Kidney (tissue), 14 donors: Measurements from ENCODE around the gene ANKRD17. TPM values are rescaled to one million over a fixed set of nuclear protein-coding genes. Genes with fewer than 3 reads are reported as not detected.

Experiments used
- DNase-seq, 5 donors: peaks; one replicate each; pipeline ENCODE4 v3.0.0-alpha.2; 2013 to 2020
- FAIRE-seq: peaks from 2 replicates; lab custom pipeline; 2012; peaks lifted over from hg19 to GRCh38; lab: Jason Lieb, UNC
- H3K27ac ChIP-seq, 2 donors: one replicate each; pipeline ENCODE4 v1.7.0; 2013; ENCODE audit warnings: low read depth in 2 of 2, low read length in 2 of 2, inconsistent platforms in 1 of 2
- H3K27me3 ChIP-seq: one replicate; pipeline ENCODE4 v1.7.1; 2013; ENCODE audit warnings: low read length, inconsistent platforms; ENCODE audit not compliant: control insufficient read depth, insufficient read depth
- H3K36me3 ChIP-seq, 3 donors: one replicate each; pipeline versions ENCODE4 v1.7.0 to v1.7.1; 2013; ENCODE audit warnings: low read length in 3 of 3, control low read depth in 1 of 3, inconsistent platforms in 1 of 3; ENCODE audit not compliant: insufficient read depth in 3 of 3, control insufficient read depth in 2 of 3
- H3K4me1 ChIP-seq, 3 donors: one replicate each; pipeline versions ENCODE4 v1.7.0 to v1.7.1; 2013; ENCODE audit warnings: low read length in 3 of 3, inconsistent platforms in 1 of 3, low read depth in 1 of 3; ENCODE audit not compliant: control insufficient read depth in 2 of 3, insufficient read depth in 2 of 3
- H3K4me3 ChIP-seq, 3 donors: one replicate each; pipeline versions ENCODE4 v1.7.0 to v1.8.1; 2013; ENCODE audit warnings: low read length in 3 of 3, control low read depth in 1 of 3, inconsistent platforms in 1 of 3
- H3K9ac ChIP-seq, 3 donors: one replicate each; pipeline versions ENCODE4 v1.7.0 to v1.7.1; 2013; ENCODE audit warnings: low read length in 3 of 3, control low read depth in 1 of 3, inconsistent platforms in 1 of 3
- H3K9me3 ChIP-seq, 3 donors: one replicate each; pipeline versions ENCODE4 v1.7.0 to v1.7.1; 2013; ENCODE audit warnings: low read length in 3 of 3, control low read depth in 1 of 3, inconsistent platforms in 1 of 3; ENCODE audit not compliant: control insufficient read depth in 2 of 3, insufficient read depth in 1 of 3
- intact Hi-C: fragments of 100-400 bp; cut with DNase I; formaldehyde crosslinking; loops from one replicate; pipeline ENCODE4 v1.11.1; 2022
- polyA plus RNA-seq: library from polyadenylated mRNA; stranded (reverse); fragments of 350-450 nt; fragmentation: Illumina TruSeq; extraction: RNeasy Lipid Tissue Mini Kit (QIAGEN cat#74804); gene quantifications from one replicate; pipeline ENCODE4 v1.2.3, GENCODE V29; 2014; ENCODE audit warnings: low read depth, low replicate concordance; ENCODE audit not compliant: insufficient read depth
- total RNA-seq: library from RNA; stranded (reverse); fragmentation: NEBNext Ultra II Directional; extraction: Animal tissue kit (Norgen Biotek cat#: 25700); gene quantifications from one replicate; pipeline ENCODE4 v1.2.1, GENCODE V29; 2021
- TF ChIP-seq, protein P1 (sequence below): IDR thresholded peaks from 3 replicates; pipeline ENCODE4 v1.5.1; 2012; ENCODE audit warnings: mild to moderate bottlenecking, moderate library complexity, borderline replicate concordance; ENCODE audit not compliant: insufficient read depth; ENCODE audit errors: extremely low read depth
- donor health status: control.
- donor health status: control.
- donor health status: control.
- donor health status: control.
- donor health status: control.
- donor health status: DM: yes; HTN: yes; CAD: no.
- donor health status: Normal renal cell carcinoma (clear cell type).

Gene ANKRD17
- total and polyA plus RNA-seq, 2 donors from 2014 or later: 13.3 to 67.7 TPM

DNA sequence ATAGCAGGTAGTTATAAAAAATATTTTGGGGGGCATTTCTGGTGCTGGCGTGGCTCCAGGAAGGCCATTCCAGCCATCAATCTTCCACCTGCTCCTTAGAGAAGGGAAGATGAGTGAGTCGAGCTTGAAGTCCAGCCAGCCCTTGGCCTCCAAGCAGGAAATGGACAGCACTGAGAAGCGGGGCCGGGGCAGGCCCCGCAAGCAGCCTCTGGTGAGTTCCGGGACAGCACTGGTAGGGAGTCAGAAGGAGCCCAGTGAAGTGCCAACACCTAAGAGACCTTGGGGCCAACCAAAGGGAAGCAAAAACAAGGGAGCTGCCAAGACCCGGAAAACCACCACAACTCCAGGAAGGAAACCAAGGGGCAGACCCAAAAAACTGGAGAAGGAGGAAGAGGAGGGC lies 159.9 kb downstream of the ANKRD17 start:
- Histone ChIP-seq H3K36me3 (peaks cover 12 to 21% (median 19%) of the 10 kb centered on the region in 3 donors), H3K4me3 (no peak overlapping the region), H3K27me3 (no peaks in the 10 kb centered on the region), H3K4me1 (no peaks in the 10 kb centered on the region), H3K27ac (no peak overlapping the region), H3K9me3 (no peaks in the 10 kb centered on the region), H3K9ac (no peak overlapping the region)
- DNase-seq (no peak), FAIRE-seq (no peak)
- TF ChIP-seq, protein P1, sequence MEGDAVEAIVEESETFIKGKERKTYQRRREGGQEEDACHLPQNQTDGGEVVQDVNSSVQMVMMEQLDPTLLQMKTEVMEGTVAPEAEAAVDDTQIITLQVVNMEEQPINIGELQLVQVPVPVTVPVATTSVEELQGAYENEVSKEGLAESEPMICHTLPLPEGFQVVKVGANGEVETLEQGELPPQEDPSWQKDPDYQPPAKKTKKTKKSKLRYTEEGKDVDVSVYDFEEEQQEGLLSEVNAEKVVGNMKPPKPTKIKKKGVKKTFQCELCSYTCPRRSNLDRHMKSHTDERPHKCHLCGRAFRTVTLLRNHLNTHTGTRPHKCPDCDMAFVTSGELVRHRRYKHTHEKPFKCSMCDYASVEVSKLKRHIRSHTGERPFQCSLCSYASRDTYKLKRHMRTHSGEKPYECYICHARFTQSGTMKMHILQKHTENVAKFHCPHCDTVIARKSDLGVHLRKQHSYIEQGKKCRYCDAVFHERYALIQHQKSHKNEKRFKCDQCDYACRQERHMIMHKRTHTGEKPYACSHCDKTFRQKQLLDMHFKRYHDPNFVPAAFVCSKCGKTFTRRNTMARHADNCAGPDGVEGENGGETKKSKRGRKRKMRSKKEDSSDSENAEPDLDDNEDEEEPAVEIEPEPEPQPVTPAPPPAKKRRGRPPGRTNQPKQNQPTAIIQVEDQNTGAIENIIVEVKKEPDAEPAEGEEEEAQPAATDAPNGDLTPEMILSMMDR: no peak
- intact Hi-C loops: no loop called here

DNA sequence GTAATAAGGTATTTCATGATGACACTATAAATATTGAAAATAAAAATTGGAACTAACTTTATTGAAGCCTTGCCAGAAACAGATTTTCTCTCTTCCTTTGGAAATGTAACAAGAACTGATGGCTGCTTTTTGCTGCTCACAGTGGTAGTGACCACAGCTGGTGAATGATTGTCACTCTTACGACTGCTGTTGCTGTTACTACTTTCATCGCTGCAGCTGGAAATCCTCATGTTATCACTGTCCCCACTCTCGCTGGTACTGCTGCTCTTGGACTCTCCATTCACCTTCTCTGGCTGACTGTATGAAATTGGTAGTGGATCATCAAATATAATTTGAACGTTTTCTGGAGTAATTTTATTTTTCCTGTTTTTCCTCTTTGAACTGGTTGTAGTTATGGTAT lies 160.6 kb downstream of the ANKRD17 start:
- no peaks in the 10 kb centered on the region for H3K9me3 ChIP-seq
- peak in 2 of 5 donors; percentile 33 to 77 for DNase-seq
- H3K4me3 ChIP-seq: no peak overlapping the region
- H3K36me3 ChIP-seq: peaks cover 12 to 21% (median 19%) of the 10 kb centered on the region in 3 donors
- TF ChIP-seq, protein P1: no peak
- intact Hi-C loops: no loop called here
- FAIRE-seq: no peak
- H3K27ac ChIP-seq: no peak overlapping the region
- H3K27me3 ChIP-seq: no peaks in the 10 kb centered on the region
- H3K9ac ChIP-seq: no peak overlapping the region
- no peaks in the 10 kb centered on the region for H3K4me1 ChIP-seq

DNA sequence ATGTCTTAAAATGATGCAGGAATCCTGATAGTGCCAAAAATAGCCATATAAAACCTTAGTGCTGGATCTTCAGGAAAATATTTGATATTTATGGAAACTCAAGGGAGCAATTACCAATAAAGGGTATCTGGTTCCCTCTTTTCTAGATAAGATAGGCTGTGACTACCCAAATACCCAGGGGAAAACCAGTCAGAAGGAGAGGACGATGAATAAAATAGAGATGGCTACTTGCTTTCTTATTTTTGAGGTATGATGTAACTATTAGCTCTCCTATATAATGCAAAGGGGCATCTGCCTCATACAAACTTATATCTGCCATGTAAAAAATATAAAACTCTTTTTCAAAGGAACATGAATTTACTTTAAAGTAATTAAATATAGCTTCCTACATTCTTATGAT lies 165.7 kb downstream of the ANKRD17 start:
- Histone ChIP-seq H3K9ac (no peak overlapping the region), H3K9me3 (no peaks in the 10 kb centered on the region), H3K4me1 (no peaks in the 10 kb centered on the region), H3K36me3 (peaks cover 19 to 32% (median 20%) of the 10 kb centered on the region in 3 donors), H3K27me3 (no peaks in the 10 kb centered on the region), H3K4me3 (no peak overlapping the region), H3K27ac (no peak overlapping the region)
- DNase-seq (no peak), FAIRE-seq (no peak)
- TF ChIP-seq, protein P1: no peak
- intact Hi-C loops: no loop called here

DNA sequence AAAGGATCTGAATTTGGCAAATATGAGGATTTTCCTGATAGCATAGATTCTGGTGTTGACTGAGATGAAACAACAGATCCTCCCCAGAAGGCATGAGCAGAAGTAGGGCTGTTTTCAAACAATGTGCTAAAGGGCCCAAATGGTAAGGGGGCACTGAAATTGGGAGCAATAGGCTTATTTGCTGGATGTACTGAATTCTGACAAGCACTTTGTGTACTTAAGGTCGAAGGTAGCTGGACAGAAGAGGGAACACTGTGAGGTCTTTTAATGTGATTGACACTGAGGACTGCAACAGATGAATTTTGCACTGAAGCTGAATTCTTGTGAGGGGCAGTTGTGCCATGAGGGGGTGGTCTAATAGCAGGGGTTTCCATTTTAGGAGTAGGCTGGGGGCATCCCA lies 167.9 kb downstream of the ANKRD17 start:
- H3K27me3 ChIP-seq: no peaks in the 10 kb centered on the region
- TF ChIP-seq, protein P1: no peak
- DNase-seq (no peak), FAIRE-seq (no peak)
- no peak overlapping the region for H3K9ac ChIP-seq
- intact Hi-C loops: no loop called here
- H3K4me3 ChIP-seq: no peak overlapping the region
- no peaks in the 10 kb centered on the region for H3K9me3 ChIP-seq
- peaks cover 9 to 25% (median 16%) of the 10 kb centered on the region in 3 donors for H3K36me3 ChIP-seq
- H3K4me1 ChIP-seq: peaks cover 0 to 2% (median 0%) of the 10 kb centered on the region in 3 donors
- no peak overlapping the region for H3K27ac ChIP-seq
